ENCODE data around the gene TWF1.
"Not testable (repeated sequence)": the region's sequence is repeated elsewhere in the genome, so short reads cannot be mapped to it uniquely, and the experiment has no call there.

TWF1 gene

DNA sequence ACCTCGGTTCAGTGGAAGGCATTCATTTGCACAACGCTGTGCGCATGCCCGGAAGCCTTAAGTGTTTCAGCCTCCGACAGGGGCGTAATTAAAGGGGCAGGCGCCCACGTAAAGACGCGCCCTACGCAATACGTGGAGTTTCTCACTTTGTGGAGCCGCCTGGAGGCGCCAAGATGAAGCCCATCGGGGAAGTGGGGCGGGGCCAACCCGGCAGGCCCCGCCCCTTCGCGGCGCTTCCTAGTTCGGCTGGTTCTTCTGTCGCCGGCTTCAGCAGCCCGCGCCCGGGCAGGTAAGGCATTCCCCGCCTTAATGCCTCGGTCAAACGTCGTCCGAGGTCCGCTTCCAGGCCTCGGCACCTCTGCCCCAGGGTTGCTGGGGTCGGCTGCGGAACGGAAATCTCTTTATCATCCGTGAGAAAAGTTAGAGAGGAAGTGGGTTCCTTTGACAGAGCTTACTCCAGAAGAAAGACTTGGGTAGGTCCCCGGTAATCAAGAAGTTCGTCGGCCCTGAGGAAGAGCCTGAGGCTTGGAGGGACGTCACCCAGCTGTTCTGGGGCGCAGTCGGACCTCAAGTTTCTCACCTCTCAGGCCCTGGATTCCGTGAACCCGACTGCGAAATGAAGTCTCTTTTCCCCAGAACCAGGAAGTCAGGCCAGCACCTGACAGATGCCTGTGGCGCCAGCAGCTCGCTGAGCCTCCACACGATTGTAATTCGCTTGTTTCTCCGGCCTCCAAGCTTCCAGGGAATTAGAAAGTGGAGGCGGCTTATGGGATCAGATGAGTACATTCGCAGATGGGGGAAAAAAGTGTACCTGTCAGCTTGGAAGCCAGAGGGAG is 47.2 kb downstream of the TWF1 start, which contains the start of the genes IRAK4 and PUS7L:
TSS of gene IRAK4 (plus strand) at position 224 of the 836 bp plus-strand sequence. CDS start 9,161 bp downstream, outside the sequence.
TSS of gene PUS7L (minus strand) at position 63 of the 836 bp plus-strand sequence. CDS start 3,545 bp downstream, outside the sequence.
- peaks cover 7% of the 10 kb centered on the region for H3K36me3 ChIP-seq (ENCODE audit: control insufficient read depth, insufficient read depth, low read length, severe bottlenecking)
- H3K4me3 ChIP-seq (ENCODE audit: low read length) = peak within 1 kb of the TSS; percentile 90
- H3K27me3 ChIP-seq (replicated peaks; ENCODE audit: control insufficient read depth, insufficient read depth, low read length) = no peaks in the 10 kb centered on the region
- DNase-seq (ENCODE audit: low read depth) = peak; percentile 99
- peaks cover 21% of the 10 kb centered on the region for H3K4me1 ChIP-seq (ENCODE audit: control insufficient read depth, insufficient read depth, low read length)
- no peaks in the 10 kb centered on the region for H3K9me3 ChIP-seq (ENCODE audit: control insufficient read depth, low read length)
- peak within 1 kb of the TSS; percentile 89 for H3K9ac ChIP-seq (ENCODE audit: low read length)

DNA sequence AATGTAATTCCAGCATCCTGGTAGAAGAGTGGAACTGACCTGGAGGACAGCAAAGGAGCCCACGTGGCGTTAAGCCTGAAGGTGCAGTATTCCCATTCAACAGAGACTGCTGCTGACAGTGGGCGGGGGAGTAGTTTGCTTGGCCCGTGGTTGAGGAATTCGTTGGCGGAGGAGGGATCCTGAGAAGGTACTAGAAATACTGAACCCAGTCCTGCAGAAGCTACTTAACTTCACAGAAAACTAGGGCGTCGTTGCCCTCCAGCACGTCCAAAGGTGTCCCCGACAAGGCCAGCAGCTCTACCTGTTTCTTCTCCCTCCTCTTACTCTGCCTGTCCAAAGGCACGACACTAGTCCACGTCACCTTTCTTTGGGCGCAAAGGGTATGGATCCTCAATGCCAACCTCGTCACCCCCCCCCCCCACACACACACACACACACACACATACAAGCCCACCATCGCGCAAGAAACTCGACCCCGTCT is 47.8 kb downstream of the TWF1 start:
- Histone ChIP-seq H3K27me3 (replicated peaks; ENCODE audit: control insufficient read depth, insufficient read depth, low read length) (no peaks in the 10 kb centered on the region), H3K36me3 (ENCODE audit: control insufficient read depth, insufficient read depth, low read length, severe bottlenecking) (peaks cover 10% of the 10 kb centered on the region), H3K4me3 (ENCODE audit: low read length) (peak overlapping the region; percentile 90), H3K9ac (ENCODE audit: low read length) (peak overlapping the region; percentile 89), H3K9me3 (ENCODE audit: control insufficient read depth, low read length) (no peaks in the 10 kb centered on the region), H3K4me1 (ENCODE audit: control insufficient read depth, insufficient read depth, low read length) (peaks cover 21% of the 10 kb centered on the region)
- DNase-seq (ENCODE audit: low read depth) = peak; percentile 64

DNA sequence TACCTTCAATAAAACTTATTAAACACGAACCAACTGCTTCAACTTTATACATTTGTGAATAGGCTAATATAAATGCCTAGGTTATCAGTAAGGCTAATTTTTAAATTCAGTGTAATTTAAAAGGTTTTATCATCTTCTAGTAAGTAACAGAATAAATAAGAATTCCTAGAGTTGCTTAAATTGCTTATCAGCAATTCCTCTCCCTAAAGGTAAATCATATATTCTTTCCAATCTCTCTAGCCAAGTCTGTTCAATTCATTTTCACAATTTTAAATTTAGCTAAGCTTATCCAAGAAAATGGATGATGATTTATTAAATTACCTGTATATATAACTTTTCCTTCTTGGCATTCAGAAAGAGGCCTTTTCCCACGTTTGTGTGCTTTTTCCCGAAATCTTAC is 52.1 kb downstream of the TWF1 start:
- Histone ChIP-seq H3K4me1 (ENCODE audit: control insufficient read depth, insufficient read depth, low read length) (peaks cover 8% of the 10 kb centered on the region), H3K4me3 (ENCODE audit: low read length) (no peak overlapping the region), H3K27me3 (replicated peaks; ENCODE audit: control insufficient read depth, insufficient read depth, low read length) (no peaks in the 10 kb centered on the region), H3K9ac (ENCODE audit: low read length) (no peak overlapping the region), H3K9me3 (ENCODE audit: control insufficient read depth, low read length) (no peaks in the 10 kb centered on the region), H3K36me3 (ENCODE audit: control insufficient read depth, insufficient read depth, low read length, severe bottlenecking) (peaks cover 10% of the 10 kb centered on the region)
- DNase-seq (ENCODE audit: low read depth) = no peak

DNA sequence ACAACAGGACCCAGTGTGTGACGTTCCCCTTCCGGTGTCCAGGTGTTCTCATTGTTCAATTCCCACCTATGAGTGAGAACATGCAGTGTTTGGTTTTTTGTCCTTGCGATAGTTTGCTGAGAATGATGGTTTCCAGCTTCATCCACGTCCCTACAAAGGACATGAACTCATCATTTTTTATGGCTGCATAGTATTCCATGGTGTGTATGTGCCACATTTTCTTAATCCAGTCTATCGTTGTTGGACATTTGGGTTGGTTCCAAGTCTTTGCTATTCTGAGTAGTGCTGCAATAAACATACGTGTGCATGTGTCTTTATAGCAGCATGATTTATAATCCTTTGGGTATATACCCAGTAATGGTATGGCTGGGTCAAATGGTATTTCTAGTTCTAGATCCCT is 54.8 kb downstream of the TWF1 start:
- not testable (repeated sequence) for H3K4me1 ChIP-seq (ENCODE audit: control insufficient read depth, insufficient read depth, low read length); H3K9me3 ChIP-seq (ENCODE audit: control insufficient read depth, low read length); H3K27me3 ChIP-seq (replicated peaks; ENCODE audit: control insufficient read depth, insufficient read depth, low read length)

DNA sequence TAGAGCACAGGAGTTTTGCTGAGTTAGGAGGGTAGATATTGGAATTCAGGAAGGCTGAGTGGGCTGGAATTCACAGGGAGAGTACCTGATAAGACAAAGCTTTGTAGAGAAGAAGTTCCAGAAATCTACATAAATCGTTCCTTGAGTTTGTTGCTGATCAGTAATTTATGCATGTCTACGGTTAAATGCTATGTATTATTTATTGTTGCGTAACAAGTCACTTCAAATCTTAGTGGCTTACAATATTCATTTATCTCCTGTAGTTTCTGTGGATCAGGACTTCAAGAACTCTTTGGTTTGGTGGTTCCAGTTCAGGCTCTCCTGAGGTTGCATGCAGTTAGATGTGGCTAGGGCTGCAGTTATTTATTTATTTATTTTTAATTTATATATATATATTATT is 55.3 kb downstream of the TWF1 start:
- no peak overlapping the region for H3K9ac ChIP-seq (ENCODE audit: low read length)
- no peak overlapping the region for H3K4me3 ChIP-seq (ENCODE audit: low read length)
- peaks cover 10% of the 10 kb centered on the region for H3K36me3 ChIP-seq (ENCODE audit: control insufficient read depth, insufficient read depth, low read length, severe bottlenecking)
- H3K9me3 ChIP-seq (ENCODE audit: control insufficient read depth, low read length) = no peaks in the 10 kb centered on the region
- H3K27me3 ChIP-seq (replicated peaks; ENCODE audit: control insufficient read depth, insufficient read depth, low read length) = no peaks in the 10 kb centered on the region
- no peaks in the 10 kb centered on the region for H3K4me1 ChIP-seq (ENCODE audit: control insufficient read depth, insufficient read depth, low read length)
- no peak for DNase-seq (ENCODE audit: low read depth)

More for the DNA sequence above, 54.8 kb downstream of the TWF1 start:
- DNase-seq (ENCODE audit: low read depth); H3K9ac ChIP-seq (ENCODE audit: low read length); H3K4me3 ChIP-seq (ENCODE audit: low read length); H3K36me3 ChIP-seq (ENCODE audit: control insufficient read depth, insufficient read depth, low read length, severe bottlenecking): not testable (repeated sequence)

DNA sequence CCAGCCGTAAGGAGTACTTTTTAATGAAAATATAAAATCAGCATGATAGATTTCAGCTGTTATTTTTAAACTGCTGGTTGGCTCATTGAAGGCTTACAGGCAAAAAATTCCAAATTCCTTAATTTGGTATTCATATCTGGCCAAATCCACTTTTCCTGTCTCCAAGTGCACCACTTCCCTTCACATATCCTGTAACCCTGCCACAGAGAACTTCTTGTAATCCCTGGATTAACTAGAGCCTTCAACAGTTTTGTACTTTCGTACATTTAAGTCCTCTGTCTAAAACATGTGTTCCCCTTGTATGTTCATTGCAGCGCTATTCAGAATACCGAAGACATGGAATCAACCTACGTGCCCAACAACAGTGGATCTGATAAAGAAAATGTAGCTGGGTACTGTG is 57.1 kb downstream of the TWF1 start:
- Histone ChIP-seq H3K36me3 (ENCODE audit: control insufficient read depth, insufficient read depth, low read length, severe bottlenecking) (peaks cover 21% of the 10 kb centered on the region), H3K4me3 (ENCODE audit: low read length) (no peak overlapping the region), H3K9me3 (ENCODE audit: control insufficient read depth, low read length) (peaks cover 12% of the 10 kb centered on the region), H3K27me3 (replicated peaks; ENCODE audit: control insufficient read depth, insufficient read depth, low read length) (no peaks in the 10 kb centered on the region), H3K4me1 (ENCODE audit: control insufficient read depth, insufficient read depth, low read length) (no peaks in the 10 kb centered on the region), H3K9ac (ENCODE audit: low read length) (no peak overlapping the region)
- DNase-seq (ENCODE audit: low read depth) = no peak

DNA sequence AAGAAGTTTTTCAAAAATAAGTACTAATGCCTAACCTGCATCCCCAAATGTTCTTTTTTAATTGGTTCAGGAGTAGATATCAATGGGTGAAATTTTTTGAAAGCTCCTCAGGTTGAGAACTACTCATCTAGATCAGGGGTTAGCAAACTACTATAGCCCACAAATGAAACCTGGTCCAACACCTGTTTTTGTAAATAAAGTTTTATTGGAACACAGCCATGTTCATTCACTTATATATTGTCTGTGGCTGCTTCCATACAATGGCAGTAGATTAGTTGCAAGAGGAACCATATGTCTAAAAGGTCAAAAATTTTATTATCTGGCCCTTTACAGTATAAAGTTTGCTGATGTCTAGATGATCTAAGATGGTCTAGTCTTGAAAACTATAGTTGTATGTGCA is 61.3 kb downstream of the TWF1 start:
- no peak for DNase-seq (ENCODE audit: low read depth)
- Histone ChIP-seq H3K9ac (ENCODE audit: low read length) (no peak overlapping the region), H3K9me3 (ENCODE audit: control insufficient read depth, low read length) (peaks cover 16% of the 10 kb centered on the region), H3K36me3 (ENCODE audit: control insufficient read depth, insufficient read depth, low read length, severe bottlenecking) (peaks cover 22% of the 10 kb centered on the region), H3K4me1 (ENCODE audit: control insufficient read depth, insufficient read depth, low read length) (peaks cover 25% of the 10 kb centered on the region), H3K4me3 (ENCODE audit: low read length) (no peak overlapping the region), H3K27me3 (replicated peaks; ENCODE audit: control insufficient read depth, insufficient read depth, low read length) (no peaks in the 10 kb centered on the region)

Data from adipocyte (in vitro differentiated cells).